Right lobe of liver (tissue), 4 donors: ENCODE measurements around the gene SOX12.

Source experiments
- CTCF ChIP-seq, 4 donors: fragments of 200-600 bp in 3 of 4; fragments of 450-650 bp in 1 of 4; IDR thresholded peaks; one replicate each; pipeline versions ENCODE4 v1.5.1 to v1.8.0; 2016 to 2022; ENCODE audit warnings: antibody characterized with exemption in 4 of 4, mild to moderate bottlenecking in 2 of 4
- POLR2A ChIP-seq: fragments of 450-650 bp; IDR thresholded peaks from one replicate; pipeline ENCODE4 v1.6.1; 2017; ENCODE audit warnings: antibody characterized with exemption, mild to moderate bottlenecking
- donor health status: DM: no; HTN: no; CAD: no.
- donor health status: DM: no; HTN: no; CAD: no.
- donor health status: DM: no; HTN: yes; CAD: no.

DNA sequence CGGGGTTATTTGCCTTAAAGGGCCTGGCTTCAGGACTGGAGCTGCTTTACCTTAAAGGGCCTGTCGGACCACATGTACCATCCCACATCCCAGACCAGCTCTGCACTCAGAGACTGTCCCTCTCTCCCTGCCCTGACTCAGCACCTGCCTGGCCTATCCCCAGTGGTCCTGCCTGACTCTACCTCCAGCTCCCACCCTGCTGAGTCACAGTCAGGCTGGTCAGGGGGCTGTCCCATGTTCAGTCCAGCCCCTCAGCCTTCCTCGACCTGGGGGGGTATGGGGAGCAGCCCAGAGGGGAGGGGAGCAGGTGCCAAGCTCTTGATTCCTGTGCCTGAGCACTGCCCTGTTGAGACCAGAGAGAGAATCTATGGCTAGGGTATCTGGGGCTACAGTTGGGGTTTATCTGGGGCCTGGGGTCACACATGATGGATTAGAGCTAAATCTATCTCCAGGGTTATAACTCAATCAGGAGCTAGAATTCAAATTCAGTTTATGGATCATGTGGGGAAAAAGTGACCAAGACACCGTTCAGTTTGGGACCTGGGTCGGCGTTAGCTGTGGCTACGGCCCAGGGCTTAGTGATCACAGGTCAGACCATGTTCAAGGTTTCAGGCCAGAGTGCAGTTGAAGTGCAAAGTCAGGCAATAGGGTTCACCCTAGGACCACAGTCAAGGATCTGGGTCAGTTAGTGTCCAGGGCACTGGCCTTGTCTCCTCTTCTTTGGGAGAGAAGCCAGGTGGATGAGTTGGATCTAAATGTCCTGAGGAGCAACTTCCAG lies 45.8 kb downstream of the SOX12 start:
- no peak for TF ChIP-seq CTCF (IDR thresholded peaks at IDR 0.05)
- TF ChIP-seq POLR2A = no peak
